ELR (cell line): ENCODE data around the gene ZSCAN10.

Source experiments
- DNase-seq: peaks from one replicate; pipeline ENCODE4 v3.0.0-alpha.2; 2015; ENCODE audit warnings: low read depth

The ZSCAN10 gene

DNA sequence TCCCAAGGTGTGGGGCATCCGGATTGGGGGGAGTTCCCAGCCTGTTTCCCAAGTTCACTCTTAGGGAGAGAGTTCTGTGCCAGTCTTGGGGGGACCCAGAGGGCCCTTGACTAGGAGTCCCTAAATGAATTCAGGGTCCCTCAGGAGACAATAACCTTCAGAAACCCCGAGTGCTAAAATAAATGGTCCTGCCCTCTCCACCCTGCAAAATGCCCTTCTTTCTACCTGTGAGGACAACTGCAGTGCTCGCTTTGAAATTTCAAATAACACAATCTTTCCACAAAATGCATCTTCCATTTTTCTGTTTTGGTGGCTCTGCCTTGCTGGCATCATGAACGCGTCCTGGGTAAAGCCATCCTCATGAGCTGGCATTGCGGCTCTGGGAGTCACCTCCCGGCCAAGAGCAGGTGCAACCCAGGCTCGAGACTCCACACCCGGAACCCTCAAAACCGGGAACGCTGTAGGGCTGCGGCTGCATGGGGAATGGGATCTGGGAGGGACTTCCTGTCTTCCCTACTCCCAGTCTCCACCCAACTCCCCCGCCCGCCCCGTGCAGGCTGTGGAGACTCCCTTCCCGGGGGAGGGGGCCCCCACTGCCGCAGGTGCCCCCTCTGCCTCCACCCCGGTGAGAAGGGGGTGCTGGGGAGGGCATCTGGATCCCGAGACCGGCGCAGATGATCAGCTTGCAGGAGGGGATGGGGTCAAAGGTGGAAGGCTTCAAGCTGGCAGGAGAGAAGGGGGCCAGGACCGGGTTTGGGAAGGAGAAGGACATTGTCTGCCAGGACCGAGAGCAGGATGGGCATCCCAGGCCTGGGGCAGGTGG is 13.2 kb upstream of the ZSCAN10 start, which contains the start of gene ZNF205:
Gene ZNF205, plus strand, starts transcription at position 529 of the 823 bp plus-strand sequence. CDS start 845 bp downstream, outside the sequence.
- DNase-seq = peak; percentile 80

DNA sequence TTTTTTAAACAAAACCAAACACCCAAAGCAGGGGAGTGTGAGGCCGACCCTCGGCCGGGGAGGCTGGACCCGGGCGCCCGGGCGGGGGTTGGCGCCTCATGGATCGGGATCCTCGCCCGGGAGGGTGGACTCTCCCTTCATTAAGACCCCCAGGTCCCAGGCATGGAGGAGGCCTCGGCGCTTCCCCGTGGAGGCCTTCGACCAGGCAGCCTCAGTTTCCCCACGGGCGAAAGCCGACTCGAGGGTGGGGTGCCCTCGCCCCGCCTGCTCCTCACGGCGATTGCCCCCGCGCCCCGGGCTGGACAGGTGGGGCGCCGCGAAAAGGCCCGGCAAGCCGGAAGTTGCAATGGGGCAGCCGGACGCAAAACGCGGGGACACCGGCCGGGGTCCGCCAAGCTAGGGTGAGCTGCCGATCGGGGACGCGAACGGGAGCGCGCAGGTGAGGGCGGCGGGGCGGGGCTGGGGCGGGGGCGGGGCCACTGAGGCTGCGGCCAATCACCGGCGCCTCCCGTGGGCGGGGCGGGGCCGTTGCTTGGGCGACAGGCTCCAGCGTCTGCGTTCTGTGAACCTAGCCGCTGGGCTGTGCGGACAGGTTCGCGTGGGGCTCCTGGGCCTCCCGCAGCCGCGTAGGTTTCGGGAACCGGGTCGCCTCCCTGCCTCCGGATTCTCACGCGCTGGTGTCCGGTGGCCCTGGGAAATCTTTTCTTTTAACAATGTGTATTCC is 7.3 kb upstream of the ZSCAN10 start:
- peak; percentile 92 for DNase-seq

DNA sequence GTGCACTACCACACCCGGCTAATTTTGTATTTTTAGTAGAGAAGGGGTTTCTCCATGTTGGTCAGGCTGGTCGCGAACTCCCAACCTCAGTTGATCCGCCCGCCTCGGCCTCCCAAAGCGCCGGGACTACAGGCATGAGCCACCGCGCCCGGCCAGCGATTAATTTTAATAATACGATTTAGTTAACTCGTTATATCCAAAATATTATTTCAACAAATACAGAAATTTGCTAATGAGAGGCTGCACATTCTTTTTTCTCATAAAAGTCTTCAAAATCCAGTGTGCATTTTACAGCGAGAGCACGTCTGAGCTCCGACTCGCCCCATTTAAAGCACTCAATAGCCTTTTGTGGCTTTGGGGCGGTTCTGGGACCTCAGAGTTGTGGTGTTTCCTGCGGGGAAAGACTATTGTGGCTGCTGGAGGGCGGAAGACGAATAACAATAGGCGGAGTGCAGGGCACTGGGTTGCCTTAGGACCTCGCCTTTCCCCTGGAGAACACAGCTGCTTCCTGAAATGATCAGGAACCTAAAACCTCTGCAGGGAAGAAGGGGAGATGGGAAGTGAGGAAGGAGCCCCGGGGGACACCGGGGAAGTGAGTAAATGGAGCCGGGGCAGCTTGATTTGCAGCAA is 2.9 kb upstream of the ZSCAN10 start:
- DNase-seq = no peak

DNA sequence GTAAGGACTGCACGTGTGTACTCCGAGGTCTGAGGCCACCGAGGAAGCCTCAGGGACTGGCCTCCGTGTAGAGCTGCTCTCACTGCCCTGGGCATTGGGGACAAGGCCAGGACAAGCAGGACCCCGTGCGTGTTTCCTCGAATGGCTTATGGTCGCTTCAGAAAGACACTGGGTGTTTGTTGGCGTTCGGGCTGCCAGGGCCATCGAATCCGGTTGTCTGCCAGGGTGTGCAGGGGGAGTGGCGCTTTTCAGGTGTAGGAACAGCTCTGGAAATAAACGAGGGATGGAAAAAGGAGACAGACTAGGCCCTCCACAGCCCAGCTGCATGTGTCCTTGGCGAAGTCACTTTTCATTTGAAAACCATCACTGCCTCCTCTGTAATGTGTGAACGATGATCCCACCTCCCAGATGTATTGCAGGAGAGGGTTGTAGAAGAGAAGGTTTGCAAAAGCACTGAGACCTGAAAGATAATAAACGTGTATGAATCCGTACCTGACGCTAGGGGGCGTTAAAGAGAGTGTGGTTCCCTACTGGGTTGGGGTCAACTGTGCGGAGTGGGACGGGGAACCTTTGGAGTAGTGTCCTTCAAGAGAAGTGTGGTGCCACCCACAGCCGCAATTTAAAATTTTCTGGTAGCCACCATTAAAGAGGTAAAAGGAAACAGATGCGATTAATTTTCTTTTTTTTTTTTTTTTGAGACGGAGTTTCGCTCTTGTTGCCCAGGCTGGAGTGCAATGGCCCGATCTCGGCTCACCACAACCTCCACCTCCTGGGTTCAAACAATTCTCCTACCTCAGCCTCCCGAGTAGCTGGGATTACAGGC is 2.1 kb upstream of the ZSCAN10 start:
- DNase-seq = peak; percentile 61

DNA sequence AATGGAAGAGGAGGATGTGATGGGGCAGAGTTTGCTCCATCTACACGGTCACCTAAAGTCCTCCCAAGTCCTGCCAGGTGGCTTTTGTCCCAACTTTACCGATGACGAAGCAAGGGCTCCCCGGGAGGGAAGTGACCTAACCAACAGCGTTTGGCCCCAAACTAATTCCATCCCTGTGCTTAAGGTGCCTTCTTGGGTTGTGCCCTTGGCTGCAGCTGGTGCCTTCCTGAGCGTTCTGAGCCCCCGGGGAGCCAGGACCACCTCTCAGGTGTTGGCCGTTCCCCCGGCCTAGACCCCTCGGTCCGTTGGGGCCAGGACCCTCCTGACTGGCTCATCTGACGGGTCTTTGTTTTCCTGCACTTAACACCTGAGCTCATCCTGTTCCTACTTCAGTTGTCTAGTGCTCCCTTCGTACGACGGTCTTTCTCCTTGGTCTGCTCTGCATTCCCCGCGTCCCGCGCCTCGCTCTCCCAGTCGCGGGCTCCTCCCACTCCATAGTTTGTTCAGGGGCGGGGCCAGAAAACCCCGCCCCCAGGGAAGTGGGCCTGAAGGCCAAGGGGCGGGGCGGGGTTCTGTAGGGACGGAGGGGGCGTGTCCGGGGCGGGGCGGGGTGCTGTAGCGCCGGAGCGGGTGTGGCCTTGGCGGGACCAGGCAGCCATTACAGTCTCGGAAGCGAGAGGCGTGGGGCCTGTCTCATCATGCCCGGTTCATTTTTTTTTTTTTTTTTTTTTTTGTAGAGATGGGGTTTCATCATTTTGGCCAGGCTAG is 822 bp upstream of the ZSCAN10 start:
- peak; percentile 93 for DNase-seq

DNA sequence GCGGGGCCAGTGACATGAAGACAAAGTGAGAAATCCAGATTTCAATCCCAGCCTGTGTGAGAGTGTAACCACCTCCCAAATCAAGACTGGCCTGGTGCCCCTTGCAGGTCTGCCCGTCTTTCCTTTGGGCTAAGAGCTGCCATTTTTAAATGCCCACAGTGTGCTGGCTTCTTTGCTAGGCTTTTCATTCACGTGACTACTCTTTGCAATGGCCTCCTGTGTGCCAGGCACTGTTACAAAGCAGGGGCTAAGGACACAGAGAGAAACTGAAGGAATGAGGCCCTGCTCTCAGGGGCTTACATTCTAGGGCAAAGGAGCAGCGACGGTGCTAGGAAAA is 269 bp upstream of the ZSCAN10 start:
- no peak for DNase-seq

DNA sequence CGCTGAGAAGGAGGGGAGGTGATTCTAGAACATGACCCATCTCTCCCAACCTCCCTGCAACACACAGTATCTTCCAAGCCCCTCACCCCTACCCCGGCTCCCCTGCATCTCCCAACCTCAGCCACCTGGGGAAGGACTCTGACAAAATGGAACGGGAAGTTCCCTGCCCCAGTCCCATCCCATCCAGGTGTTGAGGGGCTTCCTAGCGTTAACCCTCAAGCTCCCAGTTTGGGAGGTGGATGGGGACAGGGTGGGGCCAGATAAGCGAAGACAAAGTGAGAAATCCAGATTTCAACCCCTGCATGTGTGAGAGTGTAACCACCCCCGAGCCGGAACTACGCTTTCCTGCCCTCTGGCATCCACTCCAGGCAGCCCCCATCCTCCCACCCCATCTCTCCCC is 1.8 kb downstream of the ZSCAN10 start:
- no peak for DNase-seq

DNA sequence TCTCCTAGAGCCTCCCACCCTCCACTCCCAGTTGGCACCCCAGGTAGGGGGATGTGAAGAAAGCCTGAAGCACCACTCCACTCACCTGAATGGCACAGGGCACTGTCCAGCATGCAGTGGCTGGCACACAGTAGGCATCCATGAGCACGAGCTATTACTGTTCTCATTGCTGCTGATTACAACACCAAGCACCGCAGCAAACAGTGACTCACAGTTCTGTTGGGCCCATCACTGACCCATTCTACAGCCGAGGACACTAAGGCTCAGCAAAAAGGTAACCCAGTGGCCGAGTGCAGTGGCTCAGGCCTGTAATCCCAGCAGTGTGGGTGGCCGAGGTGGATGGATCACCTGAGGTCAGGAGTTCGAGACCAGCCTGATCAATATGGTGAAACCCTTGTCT is 2.7 kb downstream of the ZSCAN10 start:
- no peak for DNase-seq

DNA sequence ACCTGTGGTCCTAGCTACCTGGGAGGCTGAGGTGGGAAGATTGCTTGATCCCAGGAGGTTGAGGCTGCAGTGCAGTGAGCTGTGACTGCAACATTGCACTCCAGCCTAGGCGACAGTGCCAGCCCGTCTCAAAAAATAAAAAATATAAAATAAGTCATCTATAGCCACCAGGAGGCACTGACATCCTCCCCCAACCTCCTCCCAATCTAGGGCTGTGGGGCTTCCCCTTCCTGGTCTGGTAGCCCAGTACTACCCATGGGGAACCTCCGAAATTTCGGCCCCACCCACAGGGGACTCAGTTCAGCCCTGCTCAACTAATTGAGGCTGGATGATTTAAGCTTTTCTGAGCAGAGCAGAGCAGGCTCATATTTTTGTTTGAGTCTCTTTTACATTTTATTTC is 3.2 kb downstream of the ZSCAN10 start:
- peak; percentile 38 for DNase-seq

DNA sequence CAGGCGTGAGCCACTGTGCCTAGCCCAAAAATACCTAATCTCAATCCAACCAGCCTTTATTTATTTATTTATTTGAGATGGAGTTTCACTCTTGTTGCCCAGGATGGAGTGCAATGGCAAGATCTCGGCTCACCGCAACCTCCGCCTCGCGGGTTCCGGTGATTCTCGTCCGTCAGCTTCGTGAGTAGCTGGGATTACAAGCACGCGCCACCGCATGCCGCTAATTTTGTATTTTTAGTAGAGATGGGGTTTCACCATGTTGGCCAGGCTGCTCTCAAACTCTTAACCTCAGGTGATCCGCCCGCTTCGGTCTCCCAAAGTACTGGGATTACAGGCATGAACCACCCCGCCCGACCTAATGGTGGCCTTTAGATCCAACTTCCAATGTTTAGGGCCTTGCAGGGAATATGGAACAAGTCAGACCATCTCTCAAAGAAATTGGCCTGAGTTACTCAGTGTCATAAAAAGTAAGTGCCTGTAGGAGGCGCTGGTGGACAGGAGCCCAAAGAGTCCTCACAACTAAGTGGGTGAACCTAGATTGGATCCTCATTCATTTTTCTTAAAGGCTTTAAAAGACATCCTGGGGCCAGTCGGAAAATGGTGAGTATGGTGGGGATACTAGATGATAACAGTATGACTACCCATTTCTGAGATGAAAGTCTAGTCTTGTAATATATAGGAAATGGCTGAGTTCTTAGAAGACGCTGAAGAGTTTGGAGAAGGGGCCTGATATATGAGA is 4.6 kb downstream of the ZSCAN10 start:
- peak; percentile 51 for DNase-seq

DNA sequence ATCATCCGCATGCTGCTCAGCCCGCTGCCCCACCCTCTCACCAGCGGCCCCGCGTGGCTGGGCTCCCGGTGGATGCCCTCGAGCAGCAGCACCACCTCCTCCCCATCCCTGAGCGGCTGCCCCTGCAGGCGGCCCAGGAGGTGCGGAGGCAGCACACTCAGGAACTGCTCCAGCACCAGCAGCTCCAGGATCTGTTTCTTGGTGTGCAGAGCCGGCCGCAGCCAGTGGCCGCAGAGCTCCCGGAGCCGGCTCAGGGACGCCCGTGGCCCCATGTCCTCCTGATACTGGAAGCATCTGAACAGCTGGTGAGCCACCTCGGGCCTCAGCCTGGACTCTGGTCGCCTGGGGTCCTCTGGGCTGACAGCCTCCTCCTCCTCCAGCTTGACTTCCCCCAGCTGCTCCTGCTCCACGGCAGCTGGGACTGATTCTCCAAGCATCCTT is 6.6 kb downstream of the ZSCAN10 start:
- no peak for DNase-seq

DNA sequence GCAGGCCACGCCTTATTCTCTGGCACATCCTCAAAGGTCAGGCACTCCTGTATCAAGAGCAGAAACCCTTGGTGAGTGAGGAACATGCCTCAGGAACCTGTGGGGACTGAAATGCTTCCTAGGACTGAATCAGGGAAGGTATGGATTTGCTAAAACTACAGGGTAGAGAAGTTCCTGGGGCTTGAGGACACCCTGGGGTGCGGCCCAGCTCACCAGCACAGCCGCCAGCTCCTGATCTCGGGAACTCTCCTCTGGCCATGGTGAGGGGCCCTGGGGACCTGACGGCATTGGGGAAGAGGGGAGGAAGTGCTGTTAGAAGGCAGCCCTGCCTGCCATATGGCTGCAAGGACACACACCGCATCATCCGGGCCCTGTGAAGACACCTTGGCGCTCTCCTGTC is 7.5 kb downstream of the ZSCAN10 start:
- no peak for DNase-seq

DNA sequence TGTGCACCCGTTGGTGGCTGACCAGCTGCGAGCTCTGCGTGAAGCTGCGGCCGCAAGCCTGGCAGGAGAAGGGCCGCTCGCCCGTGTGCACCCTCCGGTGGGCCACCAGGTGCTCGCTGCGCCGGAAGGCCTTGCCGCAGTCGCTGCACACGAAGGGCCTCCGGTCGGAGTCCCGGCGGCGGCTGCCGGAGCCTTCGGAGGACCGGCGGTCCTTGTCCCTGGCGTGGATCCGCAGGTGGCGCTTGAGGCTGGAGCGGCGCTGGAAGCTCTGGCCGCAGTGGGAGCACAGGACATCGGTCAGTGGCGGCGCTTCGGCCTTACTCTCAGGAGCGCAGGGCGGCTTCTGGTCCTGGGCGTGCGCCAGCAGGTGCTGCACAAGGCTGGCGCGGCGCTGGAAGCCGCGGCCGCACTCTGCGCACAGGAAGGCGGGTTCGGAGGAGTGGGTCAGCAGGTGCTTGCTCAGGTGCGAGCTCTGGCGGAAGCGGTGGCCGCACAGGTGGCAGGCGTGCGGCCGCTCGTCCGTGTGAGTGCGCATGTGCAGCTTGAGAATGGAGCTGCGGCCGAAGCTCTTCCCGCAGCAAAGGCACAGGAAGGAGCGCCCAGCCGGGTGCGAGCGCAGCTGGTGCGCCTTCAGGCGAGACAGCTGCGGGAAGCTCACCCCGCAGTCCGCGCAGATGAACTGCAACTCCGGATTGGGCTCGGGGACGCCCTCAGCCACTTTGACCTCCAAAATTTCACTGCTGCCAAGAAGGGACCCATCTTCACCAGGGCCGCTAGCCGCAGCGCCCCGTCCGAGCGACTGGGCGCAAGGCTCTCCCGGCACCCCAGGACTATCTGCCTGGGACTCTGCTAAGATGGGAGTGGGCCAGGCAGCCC is 9.1 kb downstream of the ZSCAN10 start:
- DNase-seq = no peak

DNA sequence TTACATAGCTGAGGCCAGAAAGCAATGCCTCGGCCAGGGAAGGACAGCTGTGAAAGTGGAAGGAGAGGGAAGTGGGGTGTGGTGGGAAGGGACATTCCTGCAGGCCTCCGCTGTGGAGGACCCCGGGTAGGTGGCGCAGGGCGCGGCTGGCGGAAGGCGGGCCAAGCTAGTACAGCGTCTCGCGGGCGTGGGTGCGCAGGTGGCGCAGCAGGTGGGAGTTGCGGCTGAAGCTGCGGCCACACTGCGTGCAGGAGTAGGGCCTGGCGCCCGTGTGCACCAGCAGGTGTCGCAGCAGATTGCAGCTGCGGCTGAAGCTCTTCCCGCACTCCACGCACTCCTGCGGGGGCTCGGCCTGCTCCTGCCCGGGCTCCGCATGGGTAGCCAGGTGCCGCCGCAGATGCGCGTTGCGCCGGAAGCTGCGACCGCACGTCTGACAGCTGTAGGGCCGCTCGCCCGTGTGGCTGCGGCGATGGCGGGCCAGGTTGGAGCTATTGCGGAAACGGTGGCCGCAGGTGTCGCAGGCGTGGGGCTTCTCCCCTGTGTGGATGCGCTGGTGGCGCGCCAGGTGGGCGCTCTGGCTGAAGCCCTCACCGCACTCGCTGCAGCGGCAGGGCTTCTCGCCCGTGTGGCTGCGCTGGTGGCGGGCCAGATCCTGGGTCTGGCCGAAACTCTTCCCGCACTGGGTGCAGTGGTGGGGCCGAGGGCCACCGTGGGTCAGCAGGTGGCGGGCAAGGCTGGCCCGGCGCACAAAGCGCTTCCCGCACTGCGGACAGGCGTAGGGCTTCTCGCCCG is 10.0 kb downstream of the ZSCAN10 start:
- DNase-seq = no peak

DNA sequence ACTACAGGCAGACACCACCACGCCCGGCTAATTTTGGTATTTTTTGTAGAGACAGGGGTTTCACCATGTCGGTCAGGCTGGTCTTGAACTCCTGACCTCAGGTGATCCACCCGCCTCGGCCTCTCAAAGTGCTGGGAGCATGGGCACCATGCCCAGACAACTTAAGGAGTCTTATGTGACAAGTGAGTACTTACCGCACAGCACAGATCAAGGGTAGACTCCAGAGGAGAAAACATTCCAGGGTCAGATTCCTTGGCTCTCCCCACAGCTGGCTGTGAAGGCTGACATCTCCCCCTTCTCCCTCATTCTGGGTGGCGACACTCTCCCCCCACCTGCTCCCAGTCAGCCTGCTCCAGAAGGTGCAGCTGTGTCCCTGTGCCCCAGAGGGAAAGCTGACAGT is 10.6 kb downstream of the ZSCAN10 start:
- DNase-seq = no peak

DNA sequence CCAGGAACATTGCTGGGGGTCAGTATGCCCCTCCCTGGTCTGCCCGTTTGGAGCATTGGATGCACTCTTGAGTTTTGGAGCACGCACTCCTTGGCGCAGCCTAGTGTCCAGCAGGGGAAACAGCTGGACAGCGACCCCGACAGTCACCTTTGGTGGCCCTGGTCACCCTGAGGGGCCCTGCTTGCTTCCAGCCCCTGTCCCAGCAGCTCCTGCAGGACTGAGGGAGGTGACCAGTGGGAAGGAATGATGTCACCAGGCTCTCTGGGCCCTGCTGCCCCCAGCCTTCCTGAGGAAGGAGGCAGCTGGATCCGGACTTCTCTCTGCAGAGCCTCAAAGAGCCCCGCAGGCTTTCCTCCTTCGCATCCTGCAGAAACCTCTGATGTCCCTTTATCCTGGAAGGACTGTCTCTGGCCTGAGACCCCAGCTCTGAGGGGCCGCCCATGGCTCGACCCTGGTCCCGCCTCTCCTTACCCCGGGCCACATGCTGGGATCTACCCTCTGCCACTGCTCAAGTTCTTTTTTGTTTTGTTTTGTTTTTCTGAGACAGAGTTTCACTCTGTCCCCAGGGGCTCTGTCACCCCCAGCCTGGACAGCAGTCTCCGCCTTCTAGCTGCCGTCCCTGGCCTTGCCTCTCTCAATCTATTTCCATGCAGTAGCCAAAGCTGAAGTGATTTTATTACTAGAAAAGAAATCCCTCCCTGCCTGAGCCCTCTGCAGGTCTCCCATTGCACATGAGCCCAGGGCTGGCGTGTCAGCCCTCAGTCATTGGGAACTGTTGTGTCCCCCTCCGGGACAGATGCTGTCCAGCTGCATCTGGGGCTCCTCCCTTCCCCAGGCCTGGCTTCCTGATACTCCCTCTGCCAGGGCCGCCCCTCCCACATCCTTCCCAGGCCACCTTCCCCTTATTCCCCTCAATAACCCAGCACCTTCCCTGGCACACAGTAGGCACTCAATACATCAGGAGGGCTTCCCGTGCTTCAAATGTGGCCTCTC is 11.6 kb downstream of the ZSCAN10 start:
- DNase-seq = no peak

DNA sequence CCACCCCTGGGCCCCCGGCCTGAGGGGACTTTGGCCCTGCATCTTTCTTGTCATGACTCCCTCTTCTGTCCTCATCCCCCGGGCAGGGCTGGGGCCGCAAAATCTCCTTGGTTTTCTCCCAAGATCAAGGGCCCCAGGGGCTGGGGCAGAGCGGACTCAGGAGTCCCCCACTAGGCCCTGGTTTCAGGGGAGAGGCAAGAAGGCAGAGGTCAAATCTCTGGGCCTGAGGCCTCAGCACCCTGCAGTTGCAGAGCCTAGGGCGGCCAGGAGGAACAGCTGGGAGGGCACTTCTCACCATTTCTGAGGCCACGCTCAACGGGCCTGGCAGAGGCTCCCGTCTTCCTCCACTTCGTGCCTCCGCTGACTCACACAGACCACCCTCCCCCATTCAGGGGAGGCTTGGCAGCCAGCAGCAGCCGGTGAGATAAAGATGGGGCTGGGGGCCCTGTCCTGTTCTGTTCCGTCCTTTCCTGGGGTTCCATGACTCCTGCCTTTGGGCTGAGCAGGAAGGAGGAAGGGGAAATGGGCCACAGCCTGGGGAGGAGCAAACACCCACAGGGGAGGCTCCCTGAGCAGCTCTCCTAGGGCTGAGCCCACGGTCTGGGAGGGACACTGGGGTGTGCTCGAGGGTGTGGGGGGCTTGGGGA is 12.4 kb downstream of the ZSCAN10 start:
- no peak for DNase-seq
